GM12878 (cell line): ENCODE measurements around the gene KIRREL3. TPM values are rescaled to one million over a fixed set of nuclear protein-coding genes. Genes with fewer than 3 reads are reported as not detected.

Source experiments
- ATAC-seq: fragments of 200-7000 bp; cut with Tn5 transposase; 3 replicates; pipeline ENCODE4 v1.9.1; 2020; ENCODE audit warnings: mild to moderate bottlenecking, moderate library complexity
- BruUV-seq: library from RNA; stranded (reverse); fragments of 400-500 nt; replicated peaks from 2 replicates; lab custom pipeline; 2021; lab: Mats Ljungman, UMichigan
- CTCF ChIA-PET: fragments of 300-600 bp; sonication (Branson Sonifier 250); formaldehyde crosslinking; extraction: SDS; loops from one replicate; lab custom pipeline; 2021; ENCODE audit warnings: inconsistent platforms; lab: Yijun Ruan, JAX
- POLR2A ChIA-PET: fragments of 350-600 bp; formaldehyde crosslinking; extraction: SDS; loops from one replicate; lab custom pipeline; 2021; ENCODE audit warnings: inconsistent platforms; lab: Charles Lee
- RAD21 ChIA-PET: fragments of 300-600 bp; sonication (Branson Sonifier 250); formaldehyde crosslinking; loops from one replicate; lab custom pipeline; 2023; ENCODE audit warnings: antibody characterized with exemption; ENCODE audit not compliant: unreplicated experiment; lab: Charles Lee
- SMC1A ChIA-PET: fragments of 300-600 bp; sonication (Branson Sonifier 250); formaldehyde crosslinking; loops from one replicate; lab custom pipeline; 2023; ENCODE audit not compliant: unreplicated experiment, uncharacterized antibody; lab: Charles Lee
- DNase-seq: peaks from one replicate; pipeline ENCODE4 v3.0.0-alpha.2; 2011; ENCODE audit warnings: low read depth, low spot score
- FAIRE-seq: peaks from 3 replicates; lab custom pipeline; 2011; peaks lifted over from hg19 to GRCh38; lab: Jason Lieb, UNC
- H2AFZ ChIP-seq: 2 replicates; pipeline ENCODE4 v1.6.0; 2011; ENCODE audit warnings: low read depth, low read length, control low read depth; ENCODE audit not compliant: control insufficient read depth
- H3K27ac ChIP-seq: 2 replicates; pipeline ENCODE4 v1.5.1; 2011; ENCODE audit warnings: control low read depth; ENCODE audit not compliant: control insufficient read depth, insufficient read depth
- H3K27me3 ChIP-seq, 2 experiments: replicated peaks in 1 of 2; 2 replicates each; pipeline versions ENCODE4 v1.6.0 to v1.6.1; 2011; ENCODE audit warnings: low read length in 1 of 2; ENCODE audit not compliant: control insufficient read depth in 2 of 2, insufficient read depth in 2 of 2
- H3K36me3 ChIP-seq, 2 experiments: 2 replicates each; pipeline ENCODE4 v1.5.1; 2011; ENCODE audit warnings: low read length in 1 of 2; ENCODE audit not compliant: control insufficient read depth in 2 of 2, insufficient read depth in 2 of 2
- H3K4me1 ChIP-seq: 2 replicates; pipeline ENCODE4 v1.6.1; 2011; ENCODE audit warnings: mild to moderate bottlenecking, low read length, moderate library complexity, mixed read lengths; ENCODE audit not compliant: control insufficient read depth, insufficient read depth
- H3K4me2 ChIP-seq: 2 replicates; pipeline ENCODE4 v1.6.0; 2011; ENCODE audit warnings: control low read depth; ENCODE audit not compliant: control insufficient read depth, insufficient read depth
- H3K4me3 ChIP-seq: fragments of 200-600 bp; sonication (generic); 2 replicates; pipeline ENCODE4 v1.5.1; 2016
- H3K79me2 ChIP-seq: 2 replicates; pipeline ENCODE4 v1.6.0; 2011; ENCODE audit warnings: low read length; ENCODE audit not compliant: control insufficient read depth, insufficient read depth
- H3K9ac ChIP-seq: 2 replicates; pipeline ENCODE4 v1.8.0; 2011; ENCODE audit warnings: low read length, control low read depth, mixed read lengths; ENCODE audit not compliant: control insufficient read depth, insufficient read depth
- H3K9me3 ChIP-seq: replicated peaks from 3 replicates; pipeline ENCODE4 v1.5.1; 2011; ENCODE audit warnings: mild to moderate bottlenecking, low read length; ENCODE audit not compliant: control insufficient read depth, insufficient read depth
- H4K20me1 ChIP-seq: 2 replicates; pipeline ENCODE4 v1.6.0; 2011; ENCODE audit not compliant: control insufficient read depth, insufficient read depth
- PBX3 ChIP-seq: IDR thresholded peaks from 2 replicates; pipeline ENCODE4 v1.6.1; 2011; ENCODE audit warnings: mild to moderate bottlenecking, low read depth, low read length, moderate library complexity; ENCODE audit not compliant: insufficient replicate concordance
- RELB ChIP-seq: fragments of 450-650 bp; IDR thresholded peaks from 2 replicates; pipeline ENCODE4 v1.6.1; 2017; ENCODE audit warnings: low read depth, mild to moderate bottlenecking, moderate library complexity
- WGBS: methylation state at CpG from one replicate; pipeline ENCODE4 v1.1.6; 2016; ENCODE audit warnings: low lambda C conversion rate; ENCODE audit not compliant: insufficient replicate concordance, insufficient coverage; ENCODE audit errors: missing lambda C conversion rate; 5-methylcytosine and 5-hydroxymethylcytosine counted together
- in situ Hi-C: fragments of 300-500 bp; cut with MboI; formaldehyde crosslinking; loops from 9 replicates; pipeline ENCODE4 v1.14.3; 2018; ENCODE audit warnings: mixed read lengths
- intact Hi-C: fragments of 100-400 bp; cut with micrococcal nuclease; formaldehyde crosslinking; loops from one replicate; pipeline ENCODE4 v1.14.2; 2022; ENCODE audit not compliant: unreplicated experiment
- polyA plus RNA-seq, 11 experiments: library from polyadenylated mRNA; depleted of rRNA in 4 of 11; unstranded in 6 of 11; stranded (reverse) in 5 of 11; fragments of >200 nt; fragmentation: Nextera tagmentation in 4 of 11; fragmentation: Illumina TruSeq in 1 of 11; extraction: Ambion mirVana in 4 of 11; extraction: Trizol in 1 of 11; gene quantifications; 1 replicate in 1 of 11; 2 replicates in 10 of 11; pipeline versions ENCODE4 v1.2.1 to v1.2.3, GENCODE V29; 2011 to 2016; ENCODE audit warnings: inconsistent platforms in 2 of 11, missing spikeins in 2 of 11, low read depth in 1 of 11
- total RNA-seq, 4 experiments: library from RNA; depleted of rRNA in 3 of 4; stranded (reverse); fragments of >200 nt in 3 of 4; fragmentation: Illumina TruSeq in 1 of 4; extraction: Trizol in 1 of 4; gene quantifications; 2 replicates each; pipeline versions ENCODE4 v1.2.1 to v1.2.3, GENCODE V29; 2013 to 2021
- TF ChIP-seq, protein P1 (sequence below): IDR thresholded peaks from 2 replicates; pipeline ENCODE4 v1.6.1; 2011; ENCODE audit warnings: borderline replicate concordance, low read depth, mild to moderate bottlenecking, moderate library complexity, low read length; ENCODE audit not compliant: insufficient read depth, poor library complexity, severe bottlenecking

Gene KIRREL3
- total and polyA plus RNA-seq, 10 of the 15 experiments (the other 5 are each of a cell fraction or from before 2014, with no cell fraction given): under 0.01 TPM; not detected in 9

DNA sequence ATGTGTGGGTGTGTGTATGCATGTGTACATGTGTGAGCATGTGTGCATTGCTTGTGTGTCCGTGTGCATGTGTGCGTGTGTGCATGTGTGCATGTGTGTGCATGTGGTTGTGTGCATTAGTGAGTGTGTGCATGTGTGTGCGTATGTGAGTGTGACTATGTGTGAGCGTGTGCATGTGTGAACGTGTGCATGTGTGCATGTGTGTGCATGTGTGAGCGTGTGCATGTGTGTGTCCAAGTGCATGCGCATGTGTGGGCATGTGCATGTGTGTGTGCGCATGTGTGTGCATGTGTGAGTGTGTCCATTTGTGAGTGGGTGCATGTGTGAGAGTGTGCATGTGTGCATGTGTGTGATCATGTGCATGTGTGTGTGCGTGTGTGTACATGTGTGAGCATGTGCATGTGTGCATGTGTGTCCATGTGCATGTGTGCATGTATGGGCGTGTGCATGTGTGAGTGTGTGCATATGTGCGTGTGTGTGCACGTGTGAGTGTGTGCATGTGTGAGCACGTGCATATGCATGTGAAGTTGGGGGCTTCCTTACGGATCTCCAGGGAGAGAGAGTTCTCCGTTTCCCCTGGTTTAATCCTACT, 549.3 kb downstream of the KIRREL3 start:
- Histone ChIP-seq H3K79me2 (no peaks in the 10 kb centered on the region), H2AFZ (no peak overlapping the region), H4K20me1 (no peaks in the 10 kb centered on the region), H3K9ac (no peak overlapping the region), H3K4me1 (no peaks in the 10 kb centered on the region), H3K36me3 (no peaks in the 10 kb centered on the region), H3K4me2 (no peak overlapping the region), H3K27ac (no peak overlapping the region), H3K9me3 (peaks cover 2% of the 10 kb centered on the region; the same call in 1 of the 3 replicates), H3K27me3 (no peaks in the 10 kb centered on the region; a peak in 1 of 4 replicates), H3K4me3 (no peak overlapping the region)
- POLR2A ChIA-PET: no interaction called here
- no peak for ATAC-seq
- DNase-seq: no peak
- SMC1A ChIA-PET: interaction anchor here (1.3 kb wide), 1 partner anchor 29 kb away, joined by 5 read pairs; no protein-coding TSS in a partner anchor
- intact Hi-C loops (no loop called here), in situ Hi-C loops (no loop called here)
- CTCF ChIA-PET: interaction anchor here (1.0 to 2.2 kb wide), 2 partner anchors 29 to 141 kb away, joined by 3 to 5 read pairs; no protein-coding TSS in a partner anchor
- RAD21 ChIA-PET: no interaction called here
- no TSS peak for BruUV-seq
- 75% methylated on average over 15 of the region's 15 CpGs for WGBS
- FAIRE-seq: peak; percentile 54
- TF ChIP-seq, protein P1, sequence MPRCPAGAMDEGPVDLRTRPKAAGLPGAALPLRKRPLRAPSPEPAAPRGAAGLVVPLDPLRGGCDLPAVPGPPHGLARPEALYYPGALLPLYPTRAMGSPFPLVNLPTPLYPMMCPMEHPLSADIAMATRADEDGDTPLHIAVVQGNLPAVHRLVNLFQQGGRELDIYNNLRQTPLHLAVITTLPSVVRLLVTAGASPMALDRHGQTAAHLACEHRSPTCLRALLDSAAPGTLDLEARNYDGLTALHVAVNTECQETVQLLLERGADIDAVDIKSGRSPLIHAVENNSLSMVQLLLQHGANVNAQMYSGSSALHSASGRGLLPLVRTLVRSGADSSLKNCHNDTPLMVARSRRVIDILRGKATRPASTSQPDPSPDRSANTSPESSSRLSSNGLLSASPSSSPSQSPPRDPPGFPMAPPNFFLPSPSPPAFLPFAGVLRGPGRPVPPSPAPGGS: peak; percentile 63
- TF ChIP-seq PBX3 (peak; percentile 42), RELB (no peak)
